ENCODE results near the gene XAB2.

DNA sequence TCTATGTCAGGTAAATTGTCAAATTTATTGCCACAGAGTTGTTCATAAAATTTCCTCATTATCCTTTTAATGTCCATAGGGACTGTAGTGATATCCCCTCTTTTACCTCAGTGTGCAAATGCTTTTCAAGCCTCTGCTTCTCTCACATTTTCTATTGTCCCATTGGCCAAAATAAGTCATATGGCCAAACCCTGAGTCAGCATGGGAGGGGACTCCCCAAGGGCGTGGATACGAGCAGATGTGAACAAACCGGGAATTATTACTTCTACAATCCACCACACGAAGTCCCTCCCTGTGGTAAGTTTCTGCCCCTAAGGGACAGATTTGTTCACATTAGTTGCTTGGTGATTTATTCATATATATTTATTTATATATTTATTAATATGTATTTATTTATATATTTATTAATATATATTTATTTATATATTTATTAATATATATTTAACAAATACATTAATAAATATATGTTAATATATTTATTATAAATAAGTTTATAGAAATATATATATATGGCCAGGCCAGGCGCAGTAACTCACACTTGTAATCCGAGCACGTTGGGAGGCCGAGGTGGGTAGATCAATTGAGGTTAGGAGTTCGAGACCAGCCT is 53.8 kb downstream of the XAB2 start:
- no peak for TF ChIP-seq POLR2A (IDR thresholded peaks at IDR 0.05; ENCODE audit: low read depth, low read length)
- no peak for TF ChIP-seq POLR2AphosphoS5 (IDR thresholded peaks at IDR 0.05; ENCODE audit: low read depth, low read length)
